SK-N-SH treated with all-trans-retinoic acid at 6 μM for 48 hours (cell line): Measurements from ENCODE around the gene TBXA2R.

Experiments
- ATAC-seq: fragments of 200-7000 bp; cut with Tn5 transposase; 3 replicates; pipeline ENCODE4 v1.9.1; 2020; ENCODE audit warnings: mild to moderate bottlenecking, moderate library complexity
- BACH2 ChIP-seq: fragments of 250-450 bp; sonication (Bioruptor Pico); IDR thresholded peaks from 2 replicates; pipeline ENCODE4 v1.9.0; 2021; ENCODE audit warnings: mild to moderate bottlenecking, borderline replicate concordance
- CSDC2 ChIP-seq: fragments of 250-450 bp; sonication (Bioruptor Pico); IDR thresholded peaks from 2 replicates; pipeline ENCODE4 v1.5.0; 2020; ENCODE audit warnings: mild to moderate bottlenecking, moderate library complexity
- CSRNP3 ChIP-seq: fragments of 250-450 bp; sonication (Bioruptor Pico); IDR thresholded peaks from 2 replicates; pipeline ENCODE4 v1.5.1; 2021; ENCODE audit warnings: mild to moderate bottlenecking, moderate library complexity
- GLIS3 ChIP-seq: fragments of 250-450 bp; sonication (Bioruptor Pico); IDR thresholded peaks from 2 replicates; pipeline ENCODE4 v1.5.0; 2020; ENCODE audit warnings: mild to moderate bottlenecking, moderate library complexity
- ISL1 ChIP-seq: fragments of 250-450 bp; sonication (Bioruptor Pico); IDR thresholded peaks from 2 replicates; pipeline ENCODE4 v2.1.2; 2022; ENCODE audit warnings: mild to moderate bottlenecking, moderate library complexity
- PPARA ChIP-seq: fragments of 250-450 bp; sonication (Bioruptor Pico); IDR thresholded peaks from 2 replicates; pipeline ENCODE4 v1.5.0; 2020; ENCODE audit warnings: mild to moderate bottlenecking, borderline replicate concordance
- RARB ChIP-seq: fragments of 250-450 bp; sonication (Bioruptor Pico); IDR thresholded peaks from 2 replicates; pipeline ENCODE4 v1.8.0; 2021; ENCODE audit warnings: mild to moderate bottlenecking, moderate library complexity
- SNAI2 ChIP-seq: fragments of 250-450 bp; sonication (Bioruptor Pico); IDR thresholded peaks from 2 replicates; pipeline ENCODE4 v1.5.0; 2020; ENCODE audit warnings: mild to moderate bottlenecking, moderate library complexity
- TCF4 ChIP-seq: fragments of 250-450 bp; sonication (Bioruptor Pico); IDR thresholded peaks from 2 replicates; pipeline ENCODE4 v1.8.0; 2021; ENCODE audit warnings: mild to moderate bottlenecking, moderate library complexity, borderline replicate concordance
- TOX ChIP-seq: fragments of 250-450 bp; sonication (Bioruptor Pico); IDR thresholded peaks from 2 replicates; pipeline ENCODE4 v1.8.0; 2021; ENCODE audit warnings: mild to moderate bottlenecking, moderate library complexity, borderline replicate concordance
- ZC3H10 ChIP-seq: fragments of 250-450 bp; sonication (Bioruptor Pico); IDR thresholded peaks from 2 replicates; pipeline ENCODE4 v1.5.1; 2021; ENCODE audit warnings: mild to moderate bottlenecking, moderate library complexity
- ZFP3 ChIP-seq: fragments of 250-450 bp; sonication (Bioruptor Pico); IDR thresholded peaks from 2 replicates; pipeline ENCODE4 v1.5.0; 2020; ENCODE audit warnings: mild to moderate bottlenecking, moderate library complexity
- ZFP30 ChIP-seq: fragments of 450-650 bp; formaldehyde crosslinking; IDR thresholded peaks from 2 replicates; pipeline ENCODE4 v1.5.0; 2022; ENCODE audit warnings: mild to moderate bottlenecking, moderate library complexity
- ZNF565 ChIP-seq: fragments of 450-650 bp; formaldehyde crosslinking; conservative IDR thresholded peaks from 2 replicates; pipeline ENCODE4 v1.5.0; 2020; ENCODE audit warnings: low read depth, mild to moderate bottlenecking, moderate library complexity
- ZNF70 ChIP-seq: fragments of 450-650 bp; formaldehyde crosslinking; IDR thresholded peaks from 2 replicates; pipeline ENCODE4 v1.5.0; 2020; ENCODE audit warnings: mild to moderate bottlenecking, moderate library complexity
- ZNF8 ChIP-seq: fragments of 450-650 bp; formaldehyde crosslinking; IDR thresholded peaks from 2 replicates; pipeline ENCODE4 v1.5.0; 2020; ENCODE audit warnings: mild to moderate bottlenecking, moderate library complexity
- TF ChIP-seq, protein P1 (sequence below): fragments of 250-450 bp; sonication (Bioruptor Pico); IDR thresholded peaks from 2 replicates; pipeline ENCODE4 v1.5.0; 2020; ENCODE audit warnings: mild to moderate bottlenecking, moderate library complexity
- TF ChIP-seq, protein P2 (sequence below): fragments of 250-450 bp; sonication (Bioruptor Pico); IDR thresholded peaks from 2 replicates; pipeline ENCODE4 v1.8.0; 2020; ENCODE audit warnings: mild to moderate bottlenecking, moderate library complexity, borderline replicate concordance
- TF ChIP-seq, protein P3 (sequence below): fragments of 250-450 bp; sonication (Bioruptor Pico); IDR thresholded peaks from 2 replicates; pipeline ENCODE4 v1.5.1; 2020; ENCODE audit warnings: low read depth, mild to moderate bottlenecking, moderate library complexity

The TBXA2R gene

DNA sequence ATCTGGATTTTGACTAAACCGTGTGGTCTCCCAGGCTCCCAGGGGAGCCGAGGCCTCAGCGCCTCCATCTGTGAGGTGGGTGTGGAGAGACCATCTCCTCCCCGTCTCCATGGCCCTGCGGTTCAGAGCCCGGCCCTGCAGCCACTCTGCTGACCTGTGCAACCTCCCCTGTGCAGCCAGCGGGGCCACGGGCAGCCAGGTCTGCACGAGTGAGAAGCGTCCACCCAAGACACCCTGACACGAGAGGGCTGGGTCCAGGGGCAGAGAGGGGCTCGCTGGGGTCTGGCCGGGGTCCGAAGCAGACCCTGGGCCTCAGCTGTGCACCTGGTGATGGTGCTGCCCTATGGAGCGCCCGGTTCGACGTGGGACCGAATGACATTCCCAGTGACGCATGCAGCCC, 30.3 kb upstream of the TBXA2R start:
- TF ChIP-seq, protein P1, sequence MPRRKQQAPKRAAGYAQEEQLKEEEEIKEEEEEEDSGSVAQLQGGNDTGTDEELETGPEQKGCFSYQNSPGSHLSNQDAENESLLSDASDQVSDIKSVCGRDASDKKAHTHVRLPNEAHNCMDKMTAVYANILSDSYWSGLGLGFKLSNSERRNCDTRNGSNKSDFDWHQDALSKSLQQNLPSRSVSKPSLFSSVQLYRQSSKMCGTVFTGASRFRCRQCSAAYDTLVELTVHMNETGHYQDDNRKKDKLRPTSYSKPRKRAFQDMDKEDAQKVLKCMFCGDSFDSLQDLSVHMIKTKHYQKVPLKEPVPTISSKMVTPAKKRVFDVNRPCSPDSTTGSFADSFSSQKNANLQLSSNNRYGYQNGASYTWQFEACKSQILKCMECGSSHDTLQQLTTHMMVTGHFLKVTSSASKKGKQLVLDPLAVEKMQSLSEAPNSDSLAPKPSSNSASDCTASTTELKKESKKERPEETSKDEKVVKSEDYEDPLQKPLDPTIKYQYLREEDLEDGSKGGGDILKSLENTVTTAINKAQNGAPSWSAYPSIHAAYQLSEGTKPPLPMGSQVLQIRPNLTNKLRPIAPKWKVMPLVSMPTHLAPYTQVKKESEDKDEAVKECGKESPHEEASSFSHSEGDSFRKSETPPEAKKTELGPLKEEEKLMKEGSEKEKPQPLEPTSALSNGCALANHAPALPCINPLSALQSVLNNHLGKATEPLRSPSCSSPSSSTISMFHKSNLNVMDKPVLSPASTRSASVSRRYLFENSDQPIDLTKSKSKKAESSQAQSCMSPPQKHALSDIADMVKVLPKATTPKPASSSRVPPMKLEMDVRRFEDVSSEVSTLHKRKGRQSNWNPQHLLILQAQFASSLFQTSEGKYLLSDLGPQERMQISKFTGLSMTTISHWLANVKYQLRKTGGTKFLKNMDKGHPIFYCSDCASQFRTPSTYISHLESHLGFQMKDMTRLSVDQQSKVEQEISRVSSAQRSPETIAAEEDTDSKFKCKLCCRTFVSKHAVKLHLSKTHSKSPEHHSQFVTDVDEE = no peak
- TF ChIP-seq ZNF565 (CRISPR knock-in tag) (no peak), PPARA (CRISPR knock-in tag) (no peak), GLIS3 (CRISPR knock-in tag) (no peak)
- TF ChIP-seq, protein P2, sequence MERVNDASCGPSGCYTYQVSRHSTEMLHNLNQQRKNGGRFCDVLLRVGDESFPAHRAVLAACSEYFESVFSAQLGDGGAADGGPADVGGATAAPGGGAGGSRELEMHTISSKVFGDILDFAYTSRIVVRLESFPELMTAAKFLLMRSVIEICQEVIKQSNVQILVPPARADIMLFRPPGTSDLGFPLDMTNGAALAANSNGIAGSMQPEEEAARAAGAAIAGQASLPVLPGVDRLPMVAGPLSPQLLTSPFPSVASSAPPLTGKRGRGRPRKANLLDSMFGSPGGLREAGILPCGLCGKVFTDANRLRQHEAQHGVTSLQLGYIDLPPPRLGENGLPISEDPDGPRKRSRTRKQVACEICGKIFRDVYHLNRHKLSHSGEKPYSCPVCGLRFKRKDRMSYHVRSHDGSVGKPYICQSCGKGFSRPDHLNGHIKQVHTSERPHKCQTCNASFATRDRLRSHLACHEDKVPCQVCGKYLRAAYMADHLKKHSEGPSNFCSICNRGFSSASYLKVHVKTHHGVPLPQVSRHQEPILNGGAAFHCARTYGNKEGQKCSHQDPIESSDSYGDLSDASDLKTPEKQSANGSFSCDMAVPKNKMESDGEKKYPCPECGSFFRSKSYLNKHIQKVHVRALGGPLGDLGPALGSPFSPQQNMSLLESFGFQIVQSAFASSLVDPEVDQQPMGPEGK (CRISPR knock-in tag) = no peak
- TF ChIP-seq, protein P3, sequence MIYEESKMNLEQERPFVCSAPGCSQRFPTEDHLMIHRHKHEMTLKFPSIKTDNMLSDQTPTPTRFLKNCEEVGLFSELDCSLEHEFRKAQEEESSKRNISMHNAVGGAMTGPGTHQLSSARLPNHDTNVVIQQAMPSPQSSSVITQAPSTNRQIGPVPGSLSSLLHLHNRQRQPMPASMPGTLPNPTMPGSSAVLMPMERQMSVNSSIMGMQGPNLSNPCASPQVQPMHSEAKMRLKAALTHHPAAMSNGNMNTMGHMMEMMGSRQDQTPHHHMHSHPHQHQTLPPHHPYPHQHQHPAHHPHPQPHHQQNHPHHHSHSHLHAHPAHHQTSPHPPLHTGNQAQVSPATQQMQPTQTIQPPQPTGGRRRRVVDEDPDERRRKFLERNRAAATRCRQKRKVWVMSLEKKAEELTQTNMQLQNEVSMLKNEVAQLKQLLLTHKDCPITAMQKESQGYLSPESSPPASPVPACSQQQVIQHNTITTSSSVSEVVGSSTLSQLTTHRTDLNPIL (CRISPR knock-in tag) = no peak
- TF ChIP-seq, all 23 proteins: peak for 0
- ATAC-seq = no peak

DNA sequence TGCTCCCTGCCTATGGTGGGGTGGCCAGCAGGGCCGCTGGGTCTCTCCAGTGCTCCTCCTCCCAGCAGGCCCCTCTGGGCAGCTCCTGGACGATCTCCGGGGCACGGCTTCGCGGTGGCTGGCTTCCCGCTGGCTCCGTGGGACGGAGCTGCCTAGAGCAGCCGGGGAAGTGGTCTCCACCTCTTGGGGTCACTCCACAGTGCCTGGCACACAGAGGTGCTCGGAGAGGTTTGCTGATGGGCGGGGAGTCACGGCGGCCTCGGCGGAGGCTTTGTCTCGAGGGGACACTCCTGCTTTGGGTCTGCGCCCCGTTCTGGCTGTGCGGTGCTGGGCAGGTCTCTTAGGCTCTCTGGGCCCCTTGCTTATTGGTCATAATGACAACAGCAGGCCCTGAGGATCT, 29.8 kb upstream of the TBXA2R start:
- TF ChIP-seq ZC3H10 (CRISPR knock-in tag) (no peak), ZFP30 (CRISPR knock-in tag) (no peak), TOX (CRISPR knock-in tag) (no peak), ZNF8 (CRISPR knock-in tag) (no peak), RARB (no peak), CSDC2 (CRISPR knock-in tag) (no peak), GLIS3 (CRISPR knock-in tag) (no peak), SNAI2 (CRISPR knock-in tag) (no peak), ISL1 (no peak), TCF4 (no peak), BACH2 (CRISPR knock-in tag) (no peak), ZFP3 (CRISPR knock-in tag) (no peak), CSRNP3 (CRISPR knock-in tag) (no peak), PPARA (CRISPR knock-in tag) (no peak), ZNF70 (CRISPR knock-in tag) (no peak), ZNF565 (CRISPR knock-in tag) (no peak)
- TF ChIP-seq, protein P1 = no peak
- TF ChIP-seq, protein P3 (CRISPR knock-in tag) = no peak
- ATAC-seq = no peak
